ENCODE data around the gene PEPD. TPM values are rescaled to one million over a fixed set of nuclear protein-coding genes. Genes with fewer than 3 reads are reported as not detected.

PEPD gene
- total RNA-seq, 4 donors from 2014 or later = 79.8 to 122 (median 94.8) TPM

- WGBS, 2 donors = 50 to 55% methylated on average over 9 to 10 of the region's 11 CpGs
- Histone ChIP-seq H3K27me3 (no peaks in the 10 kb centered on the region), H3K4me1 (no peaks in the 10 kb centered on the region), H3K9me3 (no peaks in the 10 kb centered on the region), H3K27ac (no peak overlapping the region), H3K36me3 (peaks cover 0 to 38% (median 0%) of the 10 kb centered on the region in 3 donors), H3K4me3 (no peak overlapping the region)
- TF ChIP-seq CTCF (IDR thresholded peaks at IDR 0.05) (no peak), POLR2A (IDR thresholded peaks at IDR 0.05) (no peak), EP300 (IDR thresholded peaks at IDR 0.05) (no peak)
- no peak for DNase-seq (ENCODE audit: low spot score in 2 of 2)
These were observed 83.5 kb downstream of the PEPD start for GRCh38 chr19:33437821-33438671.

GRCh38 chr19:33437393-33437820 lies 84.2 kb downstream of the PEPD start:
- no peaks in the 10 kb centered on the region for H3K9me3 ChIP-seq
- H3K4me1 ChIP-seq = no peaks in the 10 kb centered on the region
- TF ChIP-seq POLR2A (IDR thresholded peaks at IDR 0.05) (no peak), EP300 (IDR thresholded peaks at IDR 0.05) (no peak), CTCF (IDR thresholded peaks at IDR 0.05) (no peak)
- H3K4me3 ChIP-seq = no peak overlapping the region
- H3K27ac ChIP-seq = no peak overlapping the region
- peaks cover 0 to 34% (median 0%) of the 10 kb centered on the region in 3 donors for H3K36me3 ChIP-seq
- H3K27me3 ChIP-seq = no peaks in the 10 kb centered on the region
- no peak for DNase-seq (ENCODE audit: low spot score in 2 of 2)
- 75 to 78% methylated on average over 11 of the region's 11 CpGs for WGBS, 2 donors

GRCh38 chr19:33436360-33437345 lies 84.9 kb downstream of the PEPD start:
- TF ChIP-seq CTCF (IDR thresholded peaks at IDR 0.05) = no peak
- Histone ChIP-seq H3K27me3 (no peaks in the 10 kb centered on the region), H3K4me1 (no peaks in the 10 kb centered on the region), H3K4me3 (no peak overlapping the region), H3K27ac (no peak overlapping the region), H3K9me3 (no peaks in the 10 kb centered on the region), H3K36me3 (peaks cover 0 to 28% (median 0%) of the 10 kb centered on the region in 3 donors)
- 77 to 80% methylated on average over 22 of the region's 22 CpGs for WGBS, 2 donors
- no peak for DNase-seq (ENCODE audit: low spot score in 2 of 2)

- H3K4me1 ChIP-seq = no peaks in the 10 kb centered on the region
- WGBS, 2 donors = 84 to 94% methylated on average over 5 to 11 of the region's 11 CpGs
- H3K9me3 ChIP-seq = no peaks in the 10 kb centered on the region
- H3K27me3 ChIP-seq = no peaks in the 10 kb centered on the region
- H3K4me3 ChIP-seq = no peak overlapping the region
- no peak overlapping the region for H3K27ac ChIP-seq
- peaks cover 0 to 20% (median 0%) of the 10 kb centered on the region in 3 donors for H3K36me3 ChIP-seq
- no peak for TF ChIP-seq CTCF (IDR thresholded peaks at IDR 0.05)
- no peak for TF ChIP-seq EP300 (IDR thresholded peaks at IDR 0.05)
- no peak for TF ChIP-seq POLR2A (IDR thresholded peaks at IDR 0.05)
- DNase-seq (ENCODE audit: low spot score in 2 of 2) = no peak
These were observed 85.8 kb downstream of the PEPD start for GRCh38 chr19:33435706-33436359.

Measured in tibial nerve (tissue), 4 donors.